Retinal pigment epithelial cell (primary cell): ENCODE measurements around the gene ZNF670.
A peak's percentile ranks its signal among the peaks of the same experiment; 100 is the strongest.

Experiments
- DNase-seq: peaks from one replicate; pipeline ENCODE4 v3.0.0-alpha.2; 2010; ENCODE audit warnings: low read depth
- H3K4me3 ChIP-seq: 2 replicates; pipeline ENCODE4 v1.5.1; 2011; ENCODE audit warnings: mild to moderate bottlenecking, low read length, control low read depth, moderate library complexity
- CTCF ChIP-seq: conservative IDR thresholded peaks from 2 replicates; pipeline ENCODE4 v1.5.1; 2011; ENCODE audit warnings: low read depth, low read length, control low read depth, inconsistent platforms

The ZNF670 gene

DNA sequence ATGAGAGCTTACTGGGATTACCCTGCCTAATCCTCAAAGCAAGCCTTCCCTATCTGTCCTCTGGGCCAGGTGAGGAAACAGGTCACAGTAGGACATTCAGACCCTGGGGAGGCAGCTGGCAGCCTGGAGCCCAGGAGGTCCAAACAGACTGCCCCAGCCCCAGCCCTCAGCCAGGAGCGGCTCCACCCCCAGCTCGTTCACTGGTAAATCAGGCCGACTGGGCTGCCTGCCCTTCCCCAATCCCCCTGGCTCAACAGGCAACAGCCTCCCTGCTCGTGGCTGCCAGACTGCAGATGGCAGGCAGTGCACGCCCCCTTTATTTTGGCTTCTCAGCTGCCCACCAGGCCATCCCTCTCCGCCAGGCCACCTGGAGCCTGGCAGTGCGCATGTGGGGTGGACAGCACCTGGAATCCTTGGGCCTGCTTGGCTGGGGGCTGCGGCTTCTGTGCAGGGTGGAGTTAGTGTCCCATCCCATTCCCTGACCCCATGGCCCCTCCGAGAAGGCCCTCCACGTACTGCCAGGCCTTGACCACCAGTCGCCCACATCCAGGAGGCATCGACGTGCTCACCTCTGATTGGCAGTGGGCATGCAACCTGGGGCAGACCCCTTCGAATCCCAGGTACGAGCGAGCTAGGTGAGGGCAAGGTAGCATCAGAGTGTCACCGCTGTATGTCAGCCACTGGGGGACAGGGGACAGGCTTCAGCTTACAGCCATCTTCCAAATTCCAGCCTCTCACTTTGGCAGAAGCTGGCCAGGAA lies 11.2 kb upstream of the ZNF670 start:
- H3K4me3 ChIP-seq = no peak overlapping the region
- DNase-seq = no peak
- no peak for TF ChIP-seq CTCF

- TF ChIP-seq CTCF = no peak
- H3K4me3 ChIP-seq = no peak overlapping the region
- DNase-seq = no peak
These were observed 10.4 kb upstream of the ZNF670 start for GRCh38 chr1:247088967-247089366.

DNA sequence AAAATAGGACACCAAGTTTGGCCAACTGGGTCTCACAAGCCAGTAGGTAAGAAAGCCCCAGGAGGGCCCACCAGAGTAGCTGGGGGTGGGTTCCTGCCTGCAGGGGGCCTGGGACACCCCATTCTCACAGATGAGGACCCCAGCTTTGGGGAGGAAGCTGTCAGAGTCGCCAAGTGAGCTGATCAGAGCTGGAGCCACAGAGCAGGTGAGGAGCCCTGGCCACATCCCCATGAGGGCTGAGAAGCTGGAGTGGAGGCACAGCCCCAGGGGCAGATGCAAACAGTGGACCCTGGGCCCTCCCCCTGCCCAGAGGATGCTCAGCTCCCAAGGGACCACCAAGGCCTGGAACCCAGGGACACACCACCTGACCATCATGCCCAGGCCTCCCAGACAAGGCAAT lies 8.6 kb upstream of the ZNF670 start:
- H3K4me3 ChIP-seq = no peak overlapping the region
- no peak for DNase-seq
- TF ChIP-seq CTCF = no peak

DNA sequence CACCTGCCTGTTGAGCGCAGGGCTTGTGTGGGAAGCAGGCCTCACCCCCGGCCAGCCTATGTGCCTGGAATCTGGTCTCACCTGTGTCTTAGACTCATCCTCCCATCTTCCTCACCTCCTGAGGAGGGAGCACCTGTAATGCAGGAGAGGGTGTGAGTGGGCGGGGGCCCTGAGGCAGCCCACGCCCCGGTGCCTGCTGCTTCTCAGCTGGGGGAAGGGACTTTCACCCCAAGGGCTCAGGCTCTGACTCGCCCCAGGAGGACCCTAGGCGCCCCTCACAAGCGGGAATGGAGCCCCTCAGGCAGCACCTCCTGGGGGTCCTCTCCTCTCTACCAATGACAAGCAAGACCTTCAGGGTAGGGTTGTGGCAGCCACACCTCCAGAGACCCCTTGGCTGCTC lies 6.7 kb upstream of the ZNF670 start:
- DNase-seq = no peak
- H3K4me3 ChIP-seq = no peak overlapping the region

GRCh38 chr1:247084771-247085170 lies 6.2 kb upstream of the ZNF670 start:
- no peak for TF ChIP-seq CTCF
- DNase-seq = no peak
- no peak overlapping the region for H3K4me3 ChIP-seq

More for the DNA sequence above, 6.7 kb upstream of the ZNF670 start:
- TF ChIP-seq CTCF = no peak

DNA sequence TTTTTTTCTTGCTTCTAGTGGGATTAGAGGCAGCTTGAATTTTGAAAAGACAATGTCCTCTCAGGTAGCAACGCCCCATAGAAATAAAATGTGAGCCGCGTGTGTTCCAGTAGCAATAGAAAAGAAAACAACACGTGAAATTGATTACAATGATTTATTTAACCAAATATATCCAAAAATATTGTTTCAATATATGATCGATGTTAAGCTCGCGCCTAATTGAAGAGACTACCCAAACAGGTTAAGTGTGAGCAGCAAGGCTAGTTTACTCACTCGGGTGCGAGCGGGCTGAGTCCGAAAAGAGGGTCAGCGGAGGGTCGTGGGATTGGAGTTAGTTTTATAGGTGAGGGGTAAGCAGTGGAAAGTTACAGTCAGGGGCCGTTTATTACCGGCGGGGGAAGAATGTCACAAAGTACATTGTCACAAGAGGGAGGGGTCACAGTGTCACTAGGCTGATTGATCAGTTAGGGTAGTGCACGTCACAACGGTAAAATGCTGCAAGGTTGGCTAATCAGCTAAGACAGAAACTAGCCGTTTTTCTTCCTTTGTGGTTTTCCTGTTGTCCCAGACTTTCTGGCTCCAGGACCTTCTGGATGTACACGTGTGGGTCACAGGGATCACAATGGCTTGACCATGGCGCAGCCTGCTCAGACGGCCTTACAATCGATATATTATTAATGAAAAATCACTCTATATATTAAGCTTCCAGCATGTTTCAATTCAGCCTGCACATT lies 697 bp upstream of the ZNF670 start:
- DNase-seq = no peak
- TF ChIP-seq CTCF = no peak
- H3K4me3 ChIP-seq = peak overlapping the region; percentile 94

DNA sequence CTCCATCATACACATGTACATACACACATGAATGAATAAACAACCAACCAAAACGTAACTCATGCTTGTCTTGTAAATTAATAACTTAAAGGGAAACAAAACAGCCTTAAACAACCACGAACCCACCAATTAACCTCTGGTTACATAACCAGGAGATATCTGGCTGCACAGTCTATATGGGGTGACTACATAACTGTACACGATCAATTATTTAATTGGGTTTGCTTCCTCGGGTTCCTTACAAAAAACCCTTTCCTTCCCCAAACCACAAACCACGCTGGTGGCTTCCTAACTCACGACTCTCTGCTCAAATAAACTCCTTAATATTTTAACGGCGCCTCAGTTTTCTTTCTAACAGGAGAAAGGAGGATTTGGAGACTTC lies 744 bp downstream of the ZNF670 start:
- TF ChIP-seq CTCF = no peak
- peak overlapping the region; percentile 94 for H3K4me3 ChIP-seq
- DNase-seq = no peak
